Measurements from ENCODE around the gene TET3. TPM values are rescaled to one million over a fixed set of nuclear protein-coding genes. Genes with fewer than 3 reads are reported as not detected.

TET3 gene
- total and polyA plus RNA-seq, 2 experiments from 2014 or later: 3.6 to 19.9 TPM

GRCh38 chr2:74005786-74006185 is 21.1 kb downstream of the TET3 start:
- H2AFZ ChIP-seq: no peak overlapping the region
- H3K27me3 ChIP-seq (ENCODE audit: insufficient read depth): no peaks in the 10 kb centered on the region
- peaks cover 13% of the 10 kb centered on the region for H3K36me3 Mint-ChIP-seq (ENCODE audit: low read depth)
- H3K4me1 ChIP-seq (ENCODE audit: insufficient read depth): peaks cover 56% of the 10 kb centered on the region
- 0 out of 2 replicates have a peak overlapping the region, but pooled peaks have one; percentile 2 for H3K4me2 ChIP-seq
- no peak overlapping the region for H3K27ac ChIP-seq (ENCODE audit: low read depth)
- peaks cover 4% of the 10 kb centered on the region; the same call in 1 of the 2 replicates for H3K9me2 ChIP-seq (ENCODE audit: insufficient read depth)
- H3K36me3 ChIP-seq (ENCODE audit: insufficient read depth): no peaks in the 10 kb centered on the region; the same call in 1 of the 2 replicates
- no peak overlapping the region; the same call in 2 of the 3 replicates for H3K4me3 Mint-ChIP-seq
- no peaks in the 10 kb centered on the region for H3F3A ChIP-seq (replicated peaks; ENCODE audit: low read depth)
- peaks cover 33% of the 10 kb centered on the region for H4K20me1 ChIP-seq (replicated peaks; ENCODE audit: insufficient read depth)
- no peak for DNase-seq (ENCODE audit: low spot score)
- TF ChIP-seq, protein P1, sequence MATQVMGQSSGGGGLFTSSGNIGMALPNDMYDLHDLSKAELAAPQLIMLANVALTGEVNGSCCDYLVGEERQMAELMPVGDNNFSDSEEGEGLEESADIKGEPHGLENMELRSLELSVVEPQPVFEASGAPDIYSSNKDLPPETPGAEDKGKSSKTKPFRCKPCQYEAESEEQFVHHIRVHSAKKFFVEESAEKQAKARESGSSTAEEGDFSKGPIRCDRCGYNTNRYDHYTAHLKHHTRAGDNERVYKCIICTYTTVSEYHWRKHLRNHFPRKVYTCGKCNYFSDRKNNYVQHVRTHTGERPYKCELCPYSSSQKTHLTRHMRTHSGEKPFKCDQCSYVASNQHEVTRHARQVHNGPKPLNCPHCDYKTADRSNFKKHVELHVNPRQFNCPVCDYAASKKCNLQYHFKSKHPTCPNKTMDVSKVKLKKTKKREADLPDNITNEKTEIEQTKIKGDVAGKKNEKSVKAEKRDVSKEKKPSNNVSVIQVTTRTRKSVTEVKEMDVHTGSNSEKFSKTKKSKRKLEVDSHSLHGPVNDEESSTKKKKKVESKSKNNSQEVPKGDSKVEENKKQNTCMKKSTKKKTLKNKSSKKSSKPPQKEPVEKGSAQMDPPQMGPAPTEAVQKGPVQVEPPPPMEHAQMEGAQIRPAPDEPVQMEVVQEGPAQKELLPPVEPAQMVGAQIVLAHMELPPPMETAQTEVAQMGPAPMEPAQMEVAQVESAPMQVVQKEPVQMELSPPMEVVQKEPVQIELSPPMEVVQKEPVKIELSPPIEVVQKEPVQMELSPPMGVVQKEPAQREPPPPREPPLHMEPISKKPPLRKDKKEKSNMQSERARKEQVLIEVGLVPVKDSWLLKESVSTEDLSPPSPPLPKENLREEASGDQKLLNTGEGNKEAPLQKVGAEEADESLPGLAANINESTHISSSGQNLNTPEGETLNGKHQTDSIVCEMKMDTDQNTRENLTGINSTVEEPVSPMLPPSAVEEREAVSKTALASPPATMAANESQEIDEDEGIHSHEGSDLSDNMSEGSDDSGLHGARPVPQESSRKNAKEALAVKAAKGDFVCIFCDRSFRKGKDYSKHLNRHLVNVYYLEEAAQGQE (IDR thresholded peaks at IDR 0.05; ENCODE audit: unreplicated experiment): no peak
- TF ChIP-seq ZNF331 (CRISPR knock-in tag; IDR thresholded peaks at IDR 0.05; ENCODE audit: low read depth): no peak
- TF ChIP-seq ZNF114 (CRISPR knock-in tag; IDR thresholded peaks at IDR 0.05): no peak
- TF ChIP-seq, protein P2, sequence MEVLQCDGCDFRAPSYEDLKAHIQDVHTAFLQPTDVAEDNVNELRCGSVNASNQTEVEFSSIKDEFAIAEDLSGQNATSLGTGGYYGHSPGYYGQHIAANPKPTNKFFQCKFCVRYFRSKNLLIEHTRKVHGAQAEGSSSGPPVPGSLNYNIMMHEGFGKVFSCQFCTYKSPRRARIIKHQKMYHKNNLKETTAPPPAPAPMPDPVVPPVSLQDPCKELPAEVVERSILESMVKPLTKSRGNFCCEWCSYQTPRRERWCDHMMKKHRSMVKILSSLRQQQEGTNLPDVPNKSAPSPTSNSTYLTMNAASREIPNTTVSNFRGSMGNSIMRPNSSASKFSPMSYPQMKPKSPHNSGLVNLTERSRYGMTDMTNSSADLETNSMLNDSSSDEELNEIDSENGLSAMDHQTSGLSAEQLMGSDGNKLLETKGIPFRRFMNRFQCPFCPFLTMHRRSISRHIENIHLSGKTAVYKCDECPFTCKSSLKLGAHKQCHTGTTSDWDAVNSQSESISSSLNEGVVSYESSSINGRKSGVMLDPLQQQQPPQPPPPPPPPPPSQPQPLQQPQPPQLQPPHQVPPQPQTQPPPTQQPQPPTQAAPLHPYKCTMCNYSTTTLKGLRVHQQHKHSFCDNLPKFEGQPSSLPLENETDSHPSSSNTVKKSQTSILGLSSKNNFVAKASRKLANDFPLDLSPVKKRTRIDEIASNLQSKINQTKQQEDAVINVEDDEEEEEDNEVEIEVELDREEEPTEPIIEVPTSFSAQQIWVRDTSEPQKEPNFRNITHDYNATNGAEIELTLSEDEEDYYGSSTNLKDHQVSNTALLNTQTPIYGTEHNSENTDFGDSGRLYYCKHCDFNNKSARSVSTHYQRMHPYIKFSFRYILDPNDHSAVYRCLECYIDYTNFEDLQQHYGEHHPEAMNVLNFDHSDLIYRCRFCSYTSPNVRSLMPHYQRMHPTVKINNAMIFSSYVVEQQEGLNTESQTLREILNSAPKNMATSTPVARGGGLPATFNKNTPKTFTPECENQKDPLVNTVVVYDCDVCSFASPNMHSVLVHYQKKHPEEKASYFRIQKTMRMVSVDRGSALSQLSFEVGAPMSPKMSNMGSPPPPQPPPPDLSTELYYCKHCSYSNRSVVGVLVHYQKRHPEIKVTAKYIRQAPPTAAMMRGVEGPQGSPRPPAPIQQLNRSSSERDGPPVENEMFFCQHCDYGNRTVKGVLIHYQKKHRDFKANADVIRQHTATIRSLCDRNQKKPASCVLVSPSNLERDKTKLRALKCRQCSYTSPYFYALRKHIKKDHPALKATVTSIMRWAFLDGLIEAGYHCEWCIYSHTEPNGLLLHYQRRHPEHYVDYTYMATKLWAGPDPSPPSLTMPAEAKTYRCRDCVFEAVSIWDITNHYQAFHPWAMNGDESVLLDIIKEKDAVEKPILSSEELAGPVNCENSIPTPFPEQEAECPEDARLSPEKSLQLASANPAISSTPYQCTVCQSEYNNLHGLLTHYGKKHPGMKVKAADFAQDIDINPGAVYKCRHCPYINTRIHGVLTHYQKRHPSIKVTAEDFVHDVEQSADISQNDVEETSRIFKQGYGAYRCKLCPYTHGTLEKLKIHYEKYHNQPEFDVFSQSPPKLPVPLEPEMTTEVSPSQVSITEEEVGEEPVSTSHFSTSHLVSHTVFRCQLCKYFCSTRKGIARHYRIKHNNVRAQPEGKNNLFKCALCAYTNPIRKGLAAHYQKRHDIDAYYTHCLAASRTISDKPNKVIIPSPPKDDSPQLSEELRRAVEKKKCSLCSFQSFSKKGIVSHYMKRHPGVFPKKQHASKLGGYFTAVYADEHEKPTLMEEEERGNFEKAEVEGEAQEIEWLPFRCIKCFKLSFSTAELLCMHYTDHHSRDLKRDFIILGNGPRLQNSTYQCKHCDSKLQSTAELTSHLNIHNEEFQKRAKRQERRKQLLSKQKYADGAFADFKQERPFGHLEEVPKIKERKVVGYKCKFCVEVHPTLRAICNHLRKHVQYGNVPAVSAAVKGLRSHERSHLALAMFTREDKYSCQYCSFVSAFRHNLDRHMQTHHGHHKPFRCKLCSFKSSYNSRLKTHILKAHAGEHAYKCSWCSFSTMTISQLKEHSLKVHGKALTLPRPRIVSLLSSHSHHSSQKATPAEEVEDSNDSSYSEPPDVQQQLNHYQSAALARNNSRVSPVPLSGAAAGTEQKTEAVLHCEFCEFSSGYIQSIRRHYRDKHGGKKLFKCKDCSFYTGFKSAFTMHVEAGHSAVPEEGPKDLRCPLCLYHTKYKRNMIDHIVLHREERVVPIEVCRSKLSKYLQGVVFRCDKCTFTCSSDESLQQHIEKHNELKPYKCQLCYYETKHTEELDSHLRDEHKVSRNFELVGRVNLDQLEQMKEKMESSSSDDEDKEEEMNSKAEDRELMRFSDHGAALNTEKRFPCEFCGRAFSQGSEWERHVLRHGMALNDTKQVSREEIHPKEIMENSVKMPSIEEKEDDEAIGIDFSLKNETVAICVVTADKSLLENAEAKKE (CRISPR knock-in tag; IDR thresholded peaks at IDR 0.05): no peak
- TF ChIP-seq STAT1 (IDR thresholded peaks at IDR 0.05; ENCODE audit: unreplicated experiment): no peak
- no peaks in the 10 kb centered on the region for H3K9me3 Mint-ChIP-seq
- H3K27ac Mint-ChIP-seq: peak overlapping the region; percentile 11; the same call in 1 of the 2 replicates
- no peak for ATAC-seq
- no peak overlapping the region for H3K4me3 ChIP-seq
- H3K79me2 ChIP-seq (replicated peaks; ENCODE audit: insufficient read depth): peaks cover 74% of the 10 kb centered on the region
- peaks cover 81% of the 10 kb centered on the region for H3K4me1 Mint-ChIP-seq
- peaks cover 21% of the 10 kb centered on the region for H3K27me3 Mint-ChIP-seq (ENCODE audit: insufficient read depth, low read depth, poor library complexity)
